Esophagus squamous epithelium (tissue), 5 donors: ENCODE measurements around the gene CDK10. TPM values are rescaled to one million over a fixed set of nuclear protein-coding genes. Genes with fewer than 3 reads are reported as not detected.
"Not testable (repeated sequence)": the region's sequence is repeated elsewhere in the genome, so short reads cannot be mapped to it uniquely, and the experiment has no call there.

Experiments
- DNase-seq: peaks from one replicate; lab custom pipeline; 2025; lab: John Stamatoyannopoulos, UW
- H3K27ac ChIP-seq, 4 donors: fragments of 200-600 bp; sonication (generic); one replicate each; pipeline ENCODE4 v1.5.1; 2016 to 2019; ENCODE audit warnings: mild to moderate bottlenecking in 1 of 4
- H3K27me3 ChIP-seq, 4 donors: fragments of 200-600 bp; sonication (generic); 1 replicate in 3 of 4; 2 replicates in 1 of 4; pipeline versions ENCODE4 v1.5.1 to v1.6.0; 2017 to 2021; ENCODE audit warnings: antibody characterized with exemption in 1 of 4
- H3K36me3 ChIP-seq, 3 donors: fragments of 200-600 bp; sonication (generic); one replicate each; pipeline ENCODE4 v1.5.1; 2016 to 2019
- H3K4me1 ChIP-seq, 3 donors: fragments of 200-600 bp; sonication (generic); one replicate each; pipeline ENCODE4 v1.5.1; 2017 to 2019
- H3K4me3 ChIP-seq, 4 donors: fragments of 200-600 bp; sonication (generic); 1 replicate in 3 of 4; 2 replicates in 1 of 4; pipeline ENCODE4 v1.5.1; 2016 to 2019; ENCODE audit warnings: mild to moderate bottlenecking in 2 of 4, moderate library complexity in 1 of 4
- H3K9me3 ChIP-seq, 3 donors: fragments of 200-600 bp; sonication (generic); one replicate each; pipeline ENCODE4 v1.5.1; 2016 to 2019
- CTCF ChIP-seq, 6 experiments: fragments of 450-650 bp in 4 of 6; fragments of 200-600 bp in 2 of 6; sonication (generic) in 2 of 6; IDR thresholded peaks; one replicate each; pipeline ENCODE4 v1.5.1; 2016 to 2019; ENCODE audit warnings: antibody characterized with exemption in 6 of 6, mild to moderate bottlenecking in 4 of 6, moderate library complexity in 4 of 6
- POLR2A ChIP-seq, 4 donors: fragments of 450-650 bp; IDR thresholded peaks; one replicate each; pipeline ENCODE4 v1.6.1; 2017; ENCODE audit warnings: antibody characterized with exemption in 4 of 4, mild to moderate bottlenecking in 4 of 4, moderate library complexity in 3 of 4
- WGBS, 2 donors: methylation state at CpG; one replicate each; pipeline ENCODE4 v1.1.5; 2018; 5-methylcytosine and 5-hydroxymethylcytosine counted together
- intact Hi-C: fragments of 100-400 bp; cut with DNase I; formaldehyde crosslinking; loops from one replicate; pipeline ENCODE4 v1.15.0; 2022
- total RNA-seq, 4 donors: library from RNA; depleted of rRNA; stranded (reverse); fragments of >200 nt; gene quantifications; one replicate each; pipeline ENCODE4 v1.1.0, GENCODE V29; 2016
- donor health status: DM: yes; HTN: yes; CAD: no.

CDK10 gene
- total RNA-seq, 4 donors from 2014 or later: 21.6 to 45.0 (median 39.3) TPM

GRCh38 chr16:89688395-89688794 lies 1.9 kb downstream of the CDK10 start:
- Histone ChIP-seq H3K4me3 (no peak overlapping the region), H3K27ac (no peak overlapping the region), H3K36me3 (peaks cover 10 to 46% (median 25%) of the 10 kb centered on the region in 3 donors), H3K9me3 (no peaks in the 10 kb centered on the region), H3K4me1 (peaks cover 7 to 22% (median 8%) of the 10 kb centered on the region in 3 donors), H3K27me3 (no peaks in the 10 kb centered on the region)
- TF ChIP-seq CTCF (IDR thresholded peaks at IDR 0.05) (no peak), POLR2A (IDR thresholded peaks at IDR 0.05) (no peak)
- no peak for DNase-seq
- intact Hi-C loops: no loop called here
- WGBS, 2 donors: 93 to 100% methylated on average over 3 to 4 of the region's 5 CpGs

GRCh38 chr16:89689142-89689541 lies 2.7 kb downstream of the CDK10 start:
- intact Hi-C loops: no loop called here
- H3K9me3 ChIP-seq: no peaks in the 10 kb centered on the region
- DNase-seq: no peak

GRCh38 chr16:89689621-89690020 lies 3.1 kb downstream of the CDK10 start:
- intact Hi-C loops, DNase-seq, H3K4me3 ChIP-seq, H3K9me3 ChIP-seq, H3K27me3 ChIP-seq, H3K27ac ChIP-seq: not testable (repeated sequence)
- 89 to 95% methylated on average over 2 to 4 of the region's 4 CpGs for WGBS, 2 donors
- H3K36me3 ChIP-seq: peaks cover 20 to 58% (median 35%) of the 10 kb centered on the region in 3 donors
- H3K4me1 ChIP-seq: peaks cover 7 to 22% (median 8%) of the 10 kb centered on the region in 3 donors

More at GRCh38 chr16:89689142-89689541, 2.7 kb downstream of the CDK10 start:
- H3K4me3 ChIP-seq: no peak overlapping the region
- H3K27me3 ChIP-seq: no peaks in the 10 kb centered on the region
- H3K27ac ChIP-seq: no peak overlapping the region
- peaks cover 7 to 22% (median 8%) of the 10 kb centered on the region in 3 donors for H3K4me1 ChIP-seq
- 89 to 92% methylated on average over 11 to 13 of the region's 13 CpGs for WGBS, 2 donors
- H3K36me3 ChIP-seq: peaks cover 17 to 53% (median 31%) of the 10 kb centered on the region in 3 donors
- no peak for TF ChIP-seq POLR2A (IDR thresholded peaks at IDR 0.05)
- TF ChIP-seq CTCF (IDR thresholded peaks at IDR 0.05): no peak

GRCh38 chr16:89690392-89690901 lies 4.0 kb downstream of the CDK10 start:
- no peak for TF ChIP-seq CTCF (IDR thresholded peaks at IDR 0.05)
- TF ChIP-seq POLR2A (IDR thresholded peaks at IDR 0.05): no peak
- Histone ChIP-seq H3K27me3 (no peaks in the 10 kb centered on the region), H3K36me3 (peaks cover 20 to 66% (median 35%) of the 10 kb centered on the region in 3 donors), H3K4me1 (peaks cover 7 to 22% (median 8%) of the 10 kb centered on the region in 3 donors), H3K9me3 (no peaks in the 10 kb centered on the region), H3K27ac (no peak overlapping the region), H3K4me3 (no peak overlapping the region)
- intact Hi-C loops: no loop called here
- 87% methylated on average over 7 to 11 of the region's 16 CpGs for WGBS, 2 donors
- no peak for DNase-seq

- Histone ChIP-seq H3K4me1 (peaks cover 7 to 18% (median 9%) of the 10 kb centered on the region in 3 donors), H3K9me3 (no peaks in the 10 kb centered on the region), H3K27me3 (no peaks in the 10 kb centered on the region), H3K36me3 (peaks cover 20 to 76% (median 35%) of the 10 kb centered on the region in 3 donors), H3K4me3 (no peak overlapping the region), H3K27ac (no peak overlapping the region)
- intact Hi-C loops: no loop called here
- WGBS, 2 donors: 91 to 97% methylated on average over 10 to 18 of the region's 21 CpGs
- no peak for TF ChIP-seq CTCF (IDR thresholded peaks at IDR 0.05)
- DNase-seq: no peak
Observed at GRCh38 chr16:89691231-89691985, 4.9 kb downstream of the CDK10 start.
